GM21447 (cell line): Measurements from ENCODE around the gene PLEKHH2.

ENCODE experiments used
- ATAC-seq: cut with Tn5 transposase; IDR thresholded peaks from one replicate; pipeline ENCODE4 v1.9.1; 2021; ENCODE audit not compliant: unreplicated experiment

PLEKHH2 gene

GRCh38 chr2:43758739-43759138 is 121.7 kb downstream of the PLEKHH2 start:
- no peak for ATAC-seq

GRCh38 chr2:43759195-43759594 is 122.1 kb downstream of the PLEKHH2 start:
- ATAC-seq = no peak

- ATAC-seq = no peak
Measured at GRCh38 chr2:43762286-43762685, 125.2 kb downstream of the PLEKHH2 start.

- no peak for ATAC-seq
Measured at GRCh38 chr2:43763091-43763490, 126.0 kb downstream of the PLEKHH2 start.

GRCh38 chr2:43764086-43764705 is 127.1 kb downstream of the PLEKHH2 start:
- ATAC-seq = no peak

GRCh38 chr2:43766006-43766405 is 128.9 kb downstream of the PLEKHH2 start:
- no peak for ATAC-seq

- ATAC-seq = peak; percentile 99
Measured at GRCh38 chr2:43773876-43774613, 137.0 kb downstream of the PLEKHH2 start, which contains the start of gene DYNC2LI1. TSS of gene DYNC2LI1 (plus strand) at chr2:43774039. CDS start at chr2:43774139, 100 bp downstream.

- ATAC-seq = no peak
Measured at GRCh38 chr2:43774617-43775016, 137.6 kb downstream of the PLEKHH2 start.

- ATAC-seq = no peak
Measured at GRCh38 chr2:43776324-43776723, 139.3 kb downstream of the PLEKHH2 start.

- ATAC-seq = no peak
Measured at GRCh38 chr2:43777306-43777926, 140.4 kb downstream of the PLEKHH2 start.

GRCh38 chr2:43778233-43778632 is 141.2 kb downstream of the PLEKHH2 start:
- ATAC-seq = no peak

GRCh38 chr2:43787895-43788294 is 150.8 kb downstream of the PLEKHH2 start:
- no peak for ATAC-seq

- ATAC-seq = no peak
Measured at GRCh38 chr2:43788646-43789045, 151.6 kb downstream of the PLEKHH2 start.

GRCh38 chr2:43790147-43790546 is 153.1 kb downstream of the PLEKHH2 start:
- no peak for ATAC-seq

GRCh38 chr2:43791035-43791765 is 154.1 kb downstream of the PLEKHH2 start:
- no peak for ATAC-seq

- peak; percentile 80 for ATAC-seq
Measured at GRCh38 chr2:43792653-43793052, 155.6 kb downstream of the PLEKHH2 start.

GRCh38 chr2:43794956-43795355 is 157.9 kb downstream of the PLEKHH2 start:
- no peak for ATAC-seq

GRCh38 chr2:43796206-43796605 is 159.1 kb downstream of the PLEKHH2 start:
- ATAC-seq = no peak

- no peak for ATAC-seq
Measured at GRCh38 chr2:43798300-43798699, 161.2 kb downstream of the PLEKHH2 start.

- ATAC-seq = no peak
Measured at GRCh38 chr2:43800894-43801293, 163.8 kb downstream of the PLEKHH2 start.

GRCh38 chr2:43802135-43802534 is 165.1 kb downstream of the PLEKHH2 start:
- ATAC-seq = no peak
